HepG2 (cell line): ENCODE measurements around the gene LSM14B. TPM values are rescaled to one million over a fixed set of nuclear protein-coding genes. Genes with fewer than 3 reads are reported as not detected.
A peak's percentile ranks its signal among the peaks of the same experiment; 100 is the strongest.

Experiments
- AGO1 ChIP-seq: fragments of 200-400 bp; formaldehyde crosslinking; IDR thresholded peaks from 2 replicates; pipeline ENCODE4 v1.6.1; 2017; ENCODE audit warnings: mild to moderate bottlenecking, low read depth, low read length, moderate library complexity; ENCODE audit not compliant: poor library complexity, severe bottlenecking
- CC2D1A ChIP-seq: sonication (generic); formaldehyde crosslinking; IDR thresholded peaks from 2 replicates; pipeline ENCODE4 v1.8.1; 2023; ENCODE audit warnings: mild to moderate bottlenecking, missing genetic modification reagents
- FLYWCH1 ChIP-seq: sonication (generic); formaldehyde crosslinking; IDR thresholded peaks from 2 replicates; pipeline ENCODE4 v1.8.1; 2023; ENCODE audit warnings: mild to moderate bottlenecking, missing genetic modification reagents
- KLF15 ChIP-seq: sonication (generic); formaldehyde crosslinking; IDR thresholded peaks from 2 replicates; pipeline ENCODE4 v1.8.1; 2023; ENCODE audit warnings: borderline replicate concordance, mild to moderate bottlenecking, inconsistent platforms, missing genetic modification reagents, mixed read lengths
- MTA3 ChIP-seq: sonication (generic); formaldehyde crosslinking; IDR thresholded peaks from 2 replicates; pipeline ENCODE4 v1.4.0; 2020; ENCODE audit warnings: missing genetic modification reagents
- NFATC3 ChIP-seq: sonication (generic); formaldehyde crosslinking; IDR thresholded peaks from 2 replicates; pipeline ENCODE4 v1.5.1; 2020; ENCODE audit warnings: mild to moderate bottlenecking, missing genetic modification reagents
- PTBP1 ChIP-seq: fragments of 200-400 bp; formaldehyde crosslinking; IDR thresholded peaks from 2 replicates; pipeline ENCODE4 v1.6.1; 2018; ENCODE audit warnings: low read length, low read depth; ENCODE audit not compliant: poor library complexity, severe bottlenecking
- RNF2 ChIP-seq: fragments of 450-650 bp; conservative IDR thresholded peaks from 2 replicates; pipeline ENCODE4 v1.6.1; 2016; ENCODE audit warnings: low read depth
- SKI ChIP-seq: fragments of 450-650 bp; IDR thresholded peaks from one replicate; pipeline ENCODE4 v1.6.1; 2018; ENCODE audit warnings: mild to moderate bottlenecking; ENCODE audit not compliant: partially characterized antibody
- TBX2 ChIP-seq: sonication (generic); formaldehyde crosslinking; IDR thresholded peaks from 2 replicates; pipeline ENCODE4 v1.5.0; 2020; ENCODE audit warnings: missing genetic modification reagents, mild to moderate bottlenecking, borderline replicate concordance
- U2AF1 ChIP-seq: fragments of 200-400 bp; formaldehyde crosslinking; optimal IDR thresholded peaks from 2 replicates; pipeline ENCODE3; 2017; ENCODE audit warnings: mild to moderate bottlenecking, low read depth, low read length
- ZBTB3 ChIP-seq: sonication (generic); formaldehyde crosslinking; IDR thresholded peaks from 2 replicates; pipeline ENCODE4 v1.4.0; 2020; ENCODE audit warnings: low read depth, mild to moderate bottlenecking, moderate library complexity, missing genetic modification reagents, borderline replicate concordance
- ZNF138 ChIP-seq: sonication (generic); formaldehyde crosslinking; IDR thresholded peaks from 2 replicates; pipeline ENCODE4 v1.5.0; 2020; ENCODE audit warnings: mild to moderate bottlenecking, low read depth, missing genetic modification reagents
- ZNF143 ChIP-seq: sonication (generic); formaldehyde crosslinking; IDR thresholded peaks from 2 replicates; pipeline ENCODE4 v1.4.0; 2020; ENCODE audit warnings: missing genetic modification reagents
- ZNF430 ChIP-seq: sonication (generic); formaldehyde crosslinking; IDR thresholded peaks from 2 replicates; pipeline ENCODE4 v1.9.0; 2021; ENCODE audit warnings: mild to moderate bottlenecking, missing genetic modification reagents
- ZSCAN21 ChIP-seq: sonication (generic); formaldehyde crosslinking; IDR thresholded peaks from 2 replicates; pipeline ENCODE4 v1.8.0; 2022; ENCODE audit warnings: mild to moderate bottlenecking, missing genetic modification reagents, moderate library complexity, borderline replicate concordance
- polyA plus RNA-seq, 8 experiments: library from polyadenylated mRNA; depleted of rRNA in 3 of 8; stranded (reverse) in 7 of 8; unstranded in 1 of 8; fragments of >200 nt; fragmentation: Illumina TruSeq in 4 of 8; extraction: Trizol in 4 of 8; gene quantifications; 2 replicates each; pipeline versions ENCODE4 v1.2.1 to v1.2.3, GENCODE V29; 2011 to 2016; ENCODE audit warnings: low read depth in 4 of 8, missing spikeins in 1 of 8, mixed read lengths in 1 of 8; ENCODE audit not compliant: insufficient read depth in 1 of 8
- total RNA-seq, 5 experiments: library from RNA; depleted of rRNA; stranded (reverse); fragments of >200 nt; fragmentation: Illumina TruSeq; extraction: Trizol; gene quantifications; 2 replicates each; pipeline ENCODE4 v1.2.3, GENCODE V29; 2016; ENCODE audit warnings: low read depth in 1 of 5
- TF ChIP-seq, protein P1 (sequence below): sonication (generic); formaldehyde crosslinking; IDR thresholded peaks from 2 replicates; pipeline ENCODE4 v1.4.0; 2020; ENCODE audit warnings: missing genetic modification reagents, mild to moderate bottlenecking, borderline replicate concordance
- TF ChIP-seq, protein P2 (sequence below): sonication (generic); formaldehyde crosslinking; IDR thresholded peaks from 2 replicates; pipeline ENCODE4 v1.4.0; 2020; ENCODE audit warnings: mild to moderate bottlenecking, missing genetic modification reagents
- TF ChIP-seq, protein P3 (sequence below): IDR thresholded peaks from 2 replicates; pipeline ENCODE4 v1.6.1; 2016; ENCODE audit warnings: low read depth, control low read depth
- TF ChIP-seq, protein P4 (sequence below): sonication (generic); formaldehyde crosslinking; IDR thresholded peaks from 2 replicates; pipeline ENCODE4 v1.8.0; 2022; ENCODE audit warnings: missing genetic modification reagents, mild to moderate bottlenecking, moderate library complexity, borderline replicate concordance

Gene LSM14B
- total and polyA plus RNA-seq, 2 of the 13 experiments (the other 11 are each of a cell fraction or from before 2014, with no cell fraction given) = 43.3 to 79.2 TPM

DNA sequence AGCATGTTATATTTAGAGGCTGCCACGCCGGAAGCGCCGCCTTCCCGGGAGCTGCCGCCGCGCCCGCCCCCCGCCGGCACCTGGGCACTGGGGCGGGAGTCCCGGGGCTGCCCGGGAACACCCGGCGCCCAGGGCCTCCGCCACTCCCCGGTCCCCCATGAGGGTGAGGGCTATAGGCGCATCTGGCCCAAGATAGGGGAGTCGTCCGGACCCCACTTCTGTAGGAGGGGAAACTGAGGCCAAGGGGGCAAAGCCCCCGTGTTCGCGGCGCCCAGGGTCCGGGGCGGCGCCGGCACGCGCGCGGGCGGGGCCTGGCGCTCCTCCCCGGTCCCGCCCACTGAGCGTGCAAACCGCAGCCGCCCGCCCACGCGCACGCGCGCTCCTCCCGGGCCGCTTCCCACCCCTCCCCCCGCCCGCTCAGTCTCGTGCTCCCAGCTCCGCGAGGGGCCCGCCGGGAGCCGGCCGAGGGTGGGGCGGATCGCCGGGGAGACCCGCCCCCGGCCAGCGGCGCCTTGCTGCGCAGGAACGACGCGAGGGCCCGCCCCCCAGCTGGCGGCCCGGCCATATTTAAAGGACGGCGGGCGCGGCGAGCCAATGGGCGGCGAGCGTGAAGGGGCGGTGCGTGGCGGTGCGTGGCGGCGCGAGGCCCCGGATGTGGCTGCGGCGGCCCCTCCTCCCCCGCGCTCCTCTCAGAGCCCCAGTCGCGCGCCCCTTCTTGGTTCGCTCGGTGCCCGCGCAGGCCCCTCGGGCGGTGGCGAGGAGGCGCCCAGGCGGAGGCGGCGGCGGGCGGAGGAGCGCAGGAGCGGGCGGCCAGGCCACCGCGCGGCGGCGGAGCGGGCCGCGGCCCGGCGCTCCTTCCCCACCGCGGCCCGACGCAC lies at the start of gene LSM14B (continued):
- TF ChIP-seq ZNF138 (CRISPR knock-in tag) (no peak), FLYWCH1 (CRISPR knock-in tag) (no peak), MTA3 (CRISPR knock-in tag) (no peak), PTBP1 (peak; percentile 21), ZNF143 (peak; percentile 74), ZNF430 (no peak; the same call in 1 of the 2 replicates), RNF2 (peak; percentile 77), ZSCAN21 (CRISPR knock-in tag) (peak; percentile 33; the same call in 1 of the 2 replicates), ZBTB3 (CRISPR knock-in tag) (peak; percentile 48; the same call in 1 of the 2 replicates), SKI (peak; percentile 77), AGO1 (peak; percentile 90), U2AF1 (no peak), CC2D1A (CRISPR knock-in tag) (0 out of 2 replicates have a peak, but pooled peaks have one; percentile 73), TBX2 (CRISPR knock-in tag) (no peak), NFATC3 (CRISPR knock-in tag) (no peak), KLF15 (CRISPR knock-in tag) (no peak)
- TF ChIP-seq, protein P1, sequence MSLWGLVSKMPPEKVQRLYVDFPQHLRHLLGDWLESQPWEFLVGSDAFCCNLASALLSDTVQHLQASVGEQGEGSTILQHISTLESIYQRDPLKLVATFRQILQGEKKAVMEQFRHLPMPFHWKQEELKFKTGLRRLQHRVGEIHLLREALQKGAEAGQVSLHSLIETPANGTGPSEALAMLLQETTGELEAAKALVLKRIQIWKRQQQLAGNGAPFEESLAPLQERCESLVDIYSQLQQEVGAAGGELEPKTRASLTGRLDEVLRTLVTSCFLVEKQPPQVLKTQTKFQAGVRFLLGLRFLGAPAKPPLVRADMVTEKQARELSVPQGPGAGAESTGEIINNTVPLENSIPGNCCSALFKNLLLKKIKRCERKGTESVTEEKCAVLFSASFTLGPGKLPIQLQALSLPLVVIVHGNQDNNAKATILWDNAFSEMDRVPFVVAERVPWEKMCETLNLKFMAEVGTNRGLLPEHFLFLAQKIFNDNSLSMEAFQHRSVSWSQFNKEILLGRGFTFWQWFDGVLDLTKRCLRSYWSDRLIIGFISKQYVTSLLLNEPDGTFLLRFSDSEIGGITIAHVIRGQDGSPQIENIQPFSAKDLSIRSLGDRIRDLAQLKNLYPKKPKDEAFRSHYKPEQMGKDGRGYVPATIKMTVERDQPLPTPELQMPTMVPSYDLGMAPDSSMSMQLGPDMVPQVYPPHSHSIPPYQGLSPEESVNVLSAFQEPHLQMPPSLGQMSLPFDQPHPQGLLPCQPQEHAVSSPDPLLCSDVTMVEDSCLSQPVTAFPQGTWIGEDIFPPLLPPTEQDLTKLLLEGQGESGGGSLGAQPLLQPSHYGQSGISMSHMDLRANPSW (CRISPR knock-in tag) = no peak
- TF ChIP-seq, protein P2, sequence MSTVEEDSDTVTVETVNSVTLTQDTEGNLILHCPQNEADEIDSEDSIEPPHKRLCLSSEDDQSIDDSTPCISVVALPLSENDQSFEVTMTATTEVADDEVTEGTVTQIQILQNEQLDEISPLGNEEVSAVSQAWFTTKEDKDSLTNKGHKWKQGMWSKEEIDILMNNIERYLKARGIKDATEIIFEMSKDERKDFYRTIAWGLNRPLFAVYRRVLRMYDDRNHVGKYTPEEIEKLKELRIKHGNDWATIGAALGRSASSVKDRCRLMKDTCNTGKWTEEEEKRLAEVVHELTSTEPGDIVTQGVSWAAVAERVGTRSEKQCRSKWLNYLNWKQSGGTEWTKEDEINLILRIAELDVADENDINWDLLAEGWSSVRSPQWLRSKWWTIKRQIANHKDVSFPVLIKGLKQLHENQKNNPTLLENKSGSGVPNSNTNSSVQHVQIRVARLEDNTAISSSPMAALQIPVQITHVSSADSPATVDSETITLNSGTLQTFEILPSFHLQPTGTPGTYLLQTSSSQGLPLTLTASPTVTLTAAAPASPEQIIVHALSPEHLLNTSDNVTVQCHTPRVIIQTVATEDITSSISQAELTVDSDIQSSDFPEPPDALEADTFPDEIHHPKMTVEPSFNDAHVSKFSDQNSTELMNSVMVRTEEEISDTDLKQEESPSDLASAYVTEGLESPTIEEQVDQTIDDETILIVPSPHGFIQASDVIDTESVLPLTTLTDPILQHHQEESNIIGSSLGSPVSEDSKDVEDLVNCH (CRISPR knock-in tag) = peak; percentile 98; the same call in 1 of the 2 replicates
- TF ChIP-seq, protein P3, sequence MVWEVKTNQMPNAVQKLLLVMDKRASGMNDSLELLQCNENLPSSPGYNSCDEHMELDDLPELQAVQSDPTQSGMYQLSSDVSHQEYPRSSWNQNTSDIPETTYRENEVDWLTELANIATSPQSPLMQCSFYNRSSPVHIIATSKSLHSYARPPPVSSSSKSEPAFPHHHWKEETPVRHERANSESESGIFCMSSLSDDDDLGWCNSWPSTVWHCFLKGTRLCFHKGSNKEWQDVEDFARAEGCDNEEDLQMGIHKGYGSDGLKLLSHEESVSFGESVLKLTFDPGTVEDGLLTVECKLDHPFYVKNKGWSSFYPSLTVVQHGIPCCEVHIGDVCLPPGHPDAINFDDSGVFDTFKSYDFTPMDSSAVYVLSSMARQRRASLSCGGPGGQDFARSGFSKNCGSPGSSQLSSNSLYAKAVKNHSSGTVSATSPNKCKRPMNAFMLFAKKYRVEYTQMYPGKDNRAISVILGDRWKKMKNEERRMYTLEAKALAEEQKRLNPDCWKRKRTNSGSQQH (CRISPR knock-in tag) = peak; percentile 30; the same call in 1 of the 2 replicates
- TF ChIP-seq, protein P4, sequence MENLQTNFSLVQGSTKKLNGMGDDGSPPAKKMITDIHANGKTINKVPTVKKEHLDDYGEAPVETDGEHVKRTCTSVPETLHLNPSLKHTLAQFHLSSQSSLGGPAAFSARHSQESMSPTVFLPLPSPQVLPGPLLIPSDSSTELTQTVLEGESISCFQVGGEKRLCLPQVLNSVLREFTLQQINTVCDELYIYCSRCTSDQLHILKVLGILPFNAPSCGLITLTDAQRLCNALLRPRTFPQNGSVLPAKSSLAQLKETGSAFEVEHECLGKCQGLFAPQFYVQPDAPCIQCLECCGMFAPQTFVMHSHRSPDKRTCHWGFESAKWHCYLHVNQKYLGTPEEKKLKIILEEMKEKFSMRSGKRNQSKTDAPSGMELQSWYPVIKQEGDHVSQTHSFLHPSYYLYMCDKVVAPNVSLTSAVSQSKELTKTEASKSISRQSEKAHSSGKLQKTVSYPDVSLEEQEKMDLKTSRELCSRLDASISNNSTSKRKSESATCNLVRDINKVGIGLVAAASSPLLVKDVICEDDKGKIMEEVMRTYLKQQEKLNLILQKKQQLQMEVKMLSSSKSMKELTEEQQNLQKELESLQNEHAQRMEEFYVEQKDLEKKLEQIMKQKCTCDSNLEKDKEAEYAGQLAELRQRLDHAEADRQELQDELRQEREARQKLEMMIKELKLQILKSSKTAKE = peak; percentile 25; the same call in 1 of the 2 replicates
